Liver (tissue), 2 donors: ENCODE data around the gene CARS2.

ENCODE experiments used
- FOXA1 ChIP-seq: IDR thresholded peaks from 2 replicates; pipeline ENCODE4 v1.6.1; 2016; ENCODE audit warnings: antibody characterized with exemption
- REST ChIP-seq: IDR thresholded peaks from 2 replicates; pipeline ENCODE4 v1.6.1; 2016; ENCODE audit warnings: antibody characterized with exemption, mild to moderate bottlenecking
- TF ChIP-seq, protein P1 (sequence below): fragments of 150-350 bp; IDR thresholded peaks from 2 replicates; pipeline ENCODE4 v1.5.1; 2017; ENCODE audit warnings: improper control_type of control experiment, low read depth, low read length; ENCODE audit not compliant: missing input control
- donor health status: healthy.

DNA sequence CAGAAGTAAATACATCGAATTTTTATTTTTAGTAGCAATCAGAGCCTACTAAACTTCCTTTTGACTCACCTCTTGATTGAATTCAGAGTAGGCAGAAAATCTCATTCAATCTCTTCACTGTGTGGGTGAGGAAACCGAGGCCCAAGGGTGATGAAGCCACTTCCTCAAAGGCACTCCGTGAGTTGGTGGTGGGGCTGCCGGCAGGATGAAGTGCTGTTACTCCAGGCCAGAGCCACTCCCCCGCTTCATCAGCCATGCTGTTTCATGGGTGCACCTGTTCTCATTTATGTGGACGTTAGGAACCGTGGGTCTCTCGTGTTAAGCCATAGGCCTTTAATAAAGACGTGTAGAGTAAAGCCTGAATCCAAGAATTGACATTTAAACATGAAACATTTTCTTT is 20.8 kb upstream of the CARS2 start:
- TF ChIP-seq, protein P1, sequence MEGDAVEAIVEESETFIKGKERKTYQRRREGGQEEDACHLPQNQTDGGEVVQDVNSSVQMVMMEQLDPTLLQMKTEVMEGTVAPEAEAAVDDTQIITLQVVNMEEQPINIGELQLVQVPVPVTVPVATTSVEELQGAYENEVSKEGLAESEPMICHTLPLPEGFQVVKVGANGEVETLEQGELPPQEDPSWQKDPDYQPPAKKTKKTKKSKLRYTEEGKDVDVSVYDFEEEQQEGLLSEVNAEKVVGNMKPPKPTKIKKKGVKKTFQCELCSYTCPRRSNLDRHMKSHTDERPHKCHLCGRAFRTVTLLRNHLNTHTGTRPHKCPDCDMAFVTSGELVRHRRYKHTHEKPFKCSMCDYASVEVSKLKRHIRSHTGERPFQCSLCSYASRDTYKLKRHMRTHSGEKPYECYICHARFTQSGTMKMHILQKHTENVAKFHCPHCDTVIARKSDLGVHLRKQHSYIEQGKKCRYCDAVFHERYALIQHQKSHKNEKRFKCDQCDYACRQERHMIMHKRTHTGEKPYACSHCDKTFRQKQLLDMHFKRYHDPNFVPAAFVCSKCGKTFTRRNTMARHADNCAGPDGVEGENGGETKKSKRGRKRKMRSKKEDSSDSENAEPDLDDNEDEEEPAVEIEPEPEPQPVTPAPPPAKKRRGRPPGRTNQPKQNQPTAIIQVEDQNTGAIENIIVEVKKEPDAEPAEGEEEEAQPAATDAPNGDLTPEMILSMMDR, result no peak
- TF ChIP-seq REST (no peak), FOXA1 (no peak)
